ENCODE data around the gene USP3.

DNA sequence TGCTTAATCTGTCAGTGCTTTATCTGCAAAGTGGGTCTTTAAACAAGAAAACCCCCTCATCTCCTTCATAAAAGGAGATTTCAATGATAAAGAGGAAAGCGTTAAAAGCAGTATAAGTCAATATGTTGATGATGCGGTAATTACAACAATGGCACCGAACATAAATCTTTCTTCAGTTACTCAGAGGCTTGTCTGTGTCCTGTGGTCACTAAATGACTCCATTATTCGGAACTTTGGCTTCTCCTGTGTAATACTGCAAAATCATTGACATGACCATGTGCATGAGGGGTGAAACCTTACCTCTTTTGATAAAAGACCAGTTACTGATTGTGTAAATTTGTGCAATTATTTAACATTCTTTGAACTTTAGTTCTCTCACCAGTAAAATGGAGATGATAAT lies 4.8 kb upstream of the USP3 start:
- TF ChIP-seq, protein P1, sequence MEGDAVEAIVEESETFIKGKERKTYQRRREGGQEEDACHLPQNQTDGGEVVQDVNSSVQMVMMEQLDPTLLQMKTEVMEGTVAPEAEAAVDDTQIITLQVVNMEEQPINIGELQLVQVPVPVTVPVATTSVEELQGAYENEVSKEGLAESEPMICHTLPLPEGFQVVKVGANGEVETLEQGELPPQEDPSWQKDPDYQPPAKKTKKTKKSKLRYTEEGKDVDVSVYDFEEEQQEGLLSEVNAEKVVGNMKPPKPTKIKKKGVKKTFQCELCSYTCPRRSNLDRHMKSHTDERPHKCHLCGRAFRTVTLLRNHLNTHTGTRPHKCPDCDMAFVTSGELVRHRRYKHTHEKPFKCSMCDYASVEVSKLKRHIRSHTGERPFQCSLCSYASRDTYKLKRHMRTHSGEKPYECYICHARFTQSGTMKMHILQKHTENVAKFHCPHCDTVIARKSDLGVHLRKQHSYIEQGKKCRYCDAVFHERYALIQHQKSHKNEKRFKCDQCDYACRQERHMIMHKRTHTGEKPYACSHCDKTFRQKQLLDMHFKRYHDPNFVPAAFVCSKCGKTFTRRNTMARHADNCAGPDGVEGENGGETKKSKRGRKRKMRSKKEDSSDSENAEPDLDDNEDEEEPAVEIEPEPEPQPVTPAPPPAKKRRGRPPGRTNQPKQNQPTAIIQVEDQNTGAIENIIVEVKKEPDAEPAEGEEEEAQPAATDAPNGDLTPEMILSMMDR (IDR thresholded peaks at IDR 0.05; ENCODE audit: insufficient read depth, low read length, poor library complexity, severe bottlenecking) = no peak
- no peak for TF ChIP-seq EZH2phosphoT487 (conservative IDR thresholded peaks at IDR 0.05; ENCODE audit: low read length)
